ENCODE results near the gene SSR2. TPM values are rescaled to one million over a fixed set of nuclear protein-coding genes. Genes with fewer than 3 reads are reported as not detected.

Gene SSR2
- total RNA-seq, 2 donors from 2014 or later = 201 to 229 TPM

DNA sequence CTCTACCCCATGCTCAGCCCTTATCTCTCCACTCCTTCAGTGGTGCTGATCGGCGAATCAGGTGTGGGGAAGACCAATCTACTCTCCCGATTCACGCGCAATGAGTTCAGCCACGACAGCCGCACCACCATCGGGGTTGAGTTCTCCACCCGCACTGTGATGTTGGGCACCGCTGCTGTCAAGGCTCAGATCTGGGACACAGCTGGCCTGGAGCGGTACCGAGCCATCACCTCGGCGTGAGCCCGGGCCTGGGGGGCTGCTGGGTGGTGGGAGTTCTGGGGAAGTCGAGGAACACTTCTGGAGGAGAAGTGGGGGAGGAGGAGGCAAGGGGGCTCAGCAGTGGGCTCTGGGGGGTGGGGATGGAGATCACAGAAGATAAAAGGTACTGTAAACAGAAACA, 45.1 kb upstream of the SSR2 start:
- Histone ChIP-seq H3K27me3 (replicated peaks; ENCODE audit: insufficient read depth) (no peaks in the 10 kb centered on the region), H3K9me3 (no peaks in the 10 kb centered on the region), H3K4me3 (no peak overlapping the region), H3K36me3 (no peaks in the 10 kb centered on the region), H3K27ac (no peak overlapping the region), H3K4me1 (replicated peaks) (no peaks in the 10 kb centered on the region)
- no peak for DNase-seq (ENCODE audit: low spot score)
- WGBS = 80% methylated on average over 16 of the region's 16 CpGs
- TF ChIP-seq POLR2AphosphoS5 (IDR thresholded peaks at IDR 0.05) (no peak), CTCF (IDR thresholded peaks at IDR 0.05) (no peak), POLR2A (IDR thresholded peaks at IDR 0.05) (no peak)
- intact Hi-C loops (cut with DNase I) = no loop called here

DNA sequence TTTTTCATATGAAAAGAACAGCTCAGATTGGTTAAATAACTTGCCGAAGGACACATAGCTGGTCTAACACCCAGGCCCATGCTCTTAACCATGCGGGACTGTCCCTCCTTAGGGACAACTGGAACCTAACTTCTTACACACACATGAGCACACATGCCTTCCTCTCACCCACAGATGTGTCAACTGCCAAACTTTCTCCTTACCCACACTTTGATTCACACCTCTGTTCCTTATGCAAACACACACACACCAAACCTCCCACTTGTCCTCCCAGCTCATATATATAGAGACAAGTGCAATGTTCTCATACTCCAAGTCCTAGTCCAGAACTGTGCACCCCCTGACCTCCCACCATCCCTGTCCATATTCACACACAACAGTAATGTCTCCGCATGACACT, 44.5 kb upstream of the SSR2 start:
- Histone ChIP-seq H3K27me3 (replicated peaks; ENCODE audit: insufficient read depth) (no peaks in the 10 kb centered on the region), H3K4me3 (no peak overlapping the region), H3K36me3 (no peaks in the 10 kb centered on the region), H3K9me3 (no peaks in the 10 kb centered on the region), H3K27ac (no peak overlapping the region), H3K4me1 (replicated peaks) (no peaks in the 10 kb centered on the region)
- TF ChIP-seq CTCF (IDR thresholded peaks at IDR 0.05) (no peak), POLR2AphosphoS5 (IDR thresholded peaks at IDR 0.05) (no peak), POLR2A (IDR thresholded peaks at IDR 0.05) (no peak)
- no peak for DNase-seq (ENCODE audit: low spot score)
- 75% methylated on average over 3 of the region's 3 CpGs for WGBS
- intact Hi-C loops (cut with DNase I) = no loop called here

DNA sequence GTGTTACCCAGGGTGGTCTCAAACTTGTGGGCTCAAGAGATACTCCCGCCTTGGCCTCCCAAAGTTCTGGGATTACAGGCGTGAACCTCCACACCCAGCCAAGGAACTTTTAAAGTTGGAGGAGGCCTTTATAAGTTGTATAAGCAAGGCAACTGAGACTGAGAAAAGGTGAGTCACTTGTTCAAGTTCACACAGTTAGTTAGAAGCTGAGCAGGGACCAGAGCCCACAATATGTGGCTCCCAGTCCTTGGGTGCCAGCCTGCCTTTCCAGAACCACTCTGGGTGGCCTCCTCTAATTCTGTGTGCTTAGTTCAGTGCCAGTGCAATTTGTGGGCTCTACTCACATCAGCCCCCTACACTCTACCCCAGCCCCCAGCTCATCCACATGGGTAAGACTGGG, 43.9 kb upstream of the SSR2 start:
- DNase-seq (ENCODE audit: low spot score) = no peak
- H3K9me3 ChIP-seq = no peaks in the 10 kb centered on the region
- no peak overlapping the region for H3K4me3 ChIP-seq
- no peaks in the 10 kb centered on the region for H3K36me3 ChIP-seq
- 89% methylated on average over 2 of the region's 2 CpGs for WGBS
- no peak overlapping the region for H3K27ac ChIP-seq
- intact Hi-C loops (cut with DNase I) = no loop called here
- no peaks in the 10 kb centered on the region for H3K4me1 ChIP-seq (replicated peaks)
- no peaks in the 10 kb centered on the region for H3K27me3 ChIP-seq (replicated peaks; ENCODE audit: insufficient read depth)
- no peak for TF ChIP-seq POLR2A (IDR thresholded peaks at IDR 0.05)
- no peak for TF ChIP-seq POLR2AphosphoS5 (IDR thresholded peaks at IDR 0.05)
- TF ChIP-seq CTCF (IDR thresholded peaks at IDR 0.05) = no peak

DNA sequence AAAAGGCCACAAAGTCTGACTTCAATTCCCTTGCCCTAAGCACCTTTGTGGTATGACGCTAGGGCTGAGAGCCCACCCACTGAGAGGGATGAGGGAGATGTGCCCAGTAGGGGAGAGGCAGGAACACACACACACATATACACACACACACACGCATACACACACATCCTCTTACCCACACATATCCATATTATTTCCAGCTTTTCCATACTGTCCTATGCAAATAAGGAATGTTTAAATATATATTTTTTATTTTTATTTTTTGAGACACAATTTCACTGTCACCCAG, 43.2 kb upstream of the SSR2 start:
- Histone ChIP-seq H3K27me3 (replicated peaks; ENCODE audit: insufficient read depth) (no peaks in the 10 kb centered on the region), H3K36me3 (no peaks in the 10 kb centered on the region), H3K4me3 (no peak overlapping the region), H3K4me1 (replicated peaks) (no peaks in the 10 kb centered on the region), H3K27ac (no peak overlapping the region), H3K9me3 (no peaks in the 10 kb centered on the region)
- no peak for DNase-seq (ENCODE audit: low spot score)
- intact Hi-C loops (cut with DNase I) = no loop called here
- WGBS = 56% methylated on average over 2 of the region's 2 CpGs
- TF ChIP-seq CTCF (IDR thresholded peaks at IDR 0.05) (no peak), POLR2AphosphoS5 (IDR thresholded peaks at IDR 0.05) (no peak), POLR2A (IDR thresholded peaks at IDR 0.05) (no peak)

- Histone ChIP-seq H3K27ac (no peak overlapping the region), H3K27me3 (replicated peaks; ENCODE audit: insufficient read depth) (no peaks in the 10 kb centered on the region), H3K36me3 (no peaks in the 10 kb centered on the region), H3K4me3 (peak overlapping the region in 1 of 2 donors; percentile 35), H3K9me3 (no peaks in the 10 kb centered on the region), H3K4me1 (replicated peaks) (no peaks in the 10 kb centered on the region)
- 79% methylated on average over 3 of the region's 3 CpGs for WGBS
- DNase-seq (ENCODE audit: low spot score) = no peak
- intact Hi-C loops (cut with DNase I) = no loop called here
- TF ChIP-seq POLR2A (IDR thresholded peaks at IDR 0.05) (no peak), CTCF (IDR thresholded peaks at IDR 0.05) (no peak), POLR2AphosphoS5 (IDR thresholded peaks at IDR 0.05) (no peak)
Observed at GRCh38 chr1:156062189-156062588, 41.4 kb upstream of the SSR2 start.

All from prostate gland (tissue), 2 donors.